Brain microvascular endothelial cell (primary cell): ENCODE data around the gene PREB.
A peak's percentile ranks its signal among the peaks of the same experiment; 100 is the strongest.

Experiments used
- DNase-seq: peaks from one replicate; pipeline ENCODE4 v3.0.0-alpha.2; 2020
- H3K27ac ChIP-seq: fragments of 250-450 bp; sonication (Bioruptor Pico); 2 replicates; pipeline ENCODE4 v1.5.1; 2020; ENCODE audit warnings: mild to moderate bottlenecking, moderate library complexity
- H3K27me3 ChIP-seq: fragments of 250-450 bp; sonication (Bioruptor Pico); replicated peaks from 2 replicates; pipeline ENCODE4 v1.5.1; 2020; ENCODE audit warnings: mild to moderate bottlenecking
- H3K36me3 ChIP-seq: fragments of 250-450 bp; sonication (Bioruptor Pico); replicated peaks from 2 replicates; pipeline ENCODE4 v1.5.1; 2020; ENCODE audit warnings: mild to moderate bottlenecking
- H3K4me3 ChIP-seq: 2 replicates; pipeline ENCODE4 v1.5.1; 2011; ENCODE audit warnings: low read depth, mild to moderate bottlenecking, control low read depth, low read length, moderate library complexity
- in situ Hi-C: cut with HindIII; loops from 2 replicates; pipeline ENCODE4 v1.10.0; 2017; ENCODE audit warnings: low sequenced_read_pairs, low pct_ligation_motif_present
- TF ChIP-seq, protein P1 (sequence below): IDR thresholded peaks from 2 replicates; pipeline ENCODE4 v1.5.1; 2011; ENCODE audit warnings: low read depth, mild to moderate bottlenecking, moderate library complexity, low read length, control low read depth, inconsistent platforms; ENCODE audit errors: missing control alignments

PREB gene

DNA sequence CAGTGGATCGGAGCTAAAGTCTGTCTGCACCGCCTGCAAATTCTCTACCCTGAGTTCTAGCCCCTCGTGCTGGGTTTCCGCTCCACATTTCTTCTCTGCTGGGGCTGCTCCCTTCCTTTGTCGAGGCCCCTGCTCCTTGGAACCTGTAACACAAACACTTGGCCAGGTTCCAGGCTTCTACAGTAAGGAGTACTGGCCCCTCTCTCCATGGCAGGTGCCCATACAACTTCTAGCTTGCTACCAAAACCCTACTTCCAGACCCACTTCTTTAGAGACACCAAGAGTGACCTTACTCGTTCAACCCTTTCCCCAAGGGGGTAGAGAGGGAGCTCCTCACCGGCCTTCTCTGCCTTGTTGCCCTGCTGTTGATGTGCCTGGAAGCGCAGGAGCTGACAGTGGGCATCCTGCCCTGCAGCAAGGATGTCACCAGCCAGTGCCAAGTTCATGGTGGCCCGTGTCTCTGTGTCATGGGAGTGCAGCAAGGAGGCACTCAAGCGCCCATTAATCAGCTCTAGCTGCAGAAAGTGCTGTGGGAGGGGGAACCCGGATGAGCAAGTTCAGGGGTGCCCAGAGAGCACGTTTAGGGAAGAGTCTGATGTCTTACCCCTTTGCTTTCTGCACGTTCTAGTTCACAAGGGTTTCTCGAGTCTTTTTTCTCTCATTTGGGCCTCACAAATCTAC lies 1.1 kb downstream of the PREB start:
- TF ChIP-seq, protein P1, sequence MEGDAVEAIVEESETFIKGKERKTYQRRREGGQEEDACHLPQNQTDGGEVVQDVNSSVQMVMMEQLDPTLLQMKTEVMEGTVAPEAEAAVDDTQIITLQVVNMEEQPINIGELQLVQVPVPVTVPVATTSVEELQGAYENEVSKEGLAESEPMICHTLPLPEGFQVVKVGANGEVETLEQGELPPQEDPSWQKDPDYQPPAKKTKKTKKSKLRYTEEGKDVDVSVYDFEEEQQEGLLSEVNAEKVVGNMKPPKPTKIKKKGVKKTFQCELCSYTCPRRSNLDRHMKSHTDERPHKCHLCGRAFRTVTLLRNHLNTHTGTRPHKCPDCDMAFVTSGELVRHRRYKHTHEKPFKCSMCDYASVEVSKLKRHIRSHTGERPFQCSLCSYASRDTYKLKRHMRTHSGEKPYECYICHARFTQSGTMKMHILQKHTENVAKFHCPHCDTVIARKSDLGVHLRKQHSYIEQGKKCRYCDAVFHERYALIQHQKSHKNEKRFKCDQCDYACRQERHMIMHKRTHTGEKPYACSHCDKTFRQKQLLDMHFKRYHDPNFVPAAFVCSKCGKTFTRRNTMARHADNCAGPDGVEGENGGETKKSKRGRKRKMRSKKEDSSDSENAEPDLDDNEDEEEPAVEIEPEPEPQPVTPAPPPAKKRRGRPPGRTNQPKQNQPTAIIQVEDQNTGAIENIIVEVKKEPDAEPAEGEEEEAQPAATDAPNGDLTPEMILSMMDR, result no peak
- Histone ChIP-seq H3K36me3 (peaks cover 18% of the 10 kb centered on the region), H3K4me3 (peak overlapping the region; percentile 97), H3K27me3 (no peaks in the 10 kb centered on the region), H3K27ac (no peak overlapping the region)
- no peak for DNase-seq
- in situ Hi-C loops, result no loop called here

DNA sequence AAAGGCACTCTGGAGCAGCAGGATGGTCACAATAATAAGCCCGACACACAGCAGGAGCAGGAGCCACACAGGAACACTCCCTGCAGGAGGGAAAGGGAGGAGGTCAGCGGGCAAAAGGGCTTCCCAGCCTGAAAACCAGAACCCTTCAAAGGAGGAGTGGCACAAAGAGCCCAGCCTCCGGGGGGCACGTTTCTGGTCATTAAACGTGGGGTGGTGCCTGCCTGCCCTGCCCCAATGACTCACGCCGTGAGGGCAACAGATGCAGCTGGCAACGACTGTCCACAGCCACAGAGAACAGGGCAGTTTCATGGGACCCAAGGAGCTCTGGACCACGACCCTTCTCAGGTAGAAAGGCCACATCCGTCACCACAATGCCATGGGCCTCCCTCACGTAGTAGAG lies 3.0 kb downstream of the PREB start:
- in situ Hi-C loops, result no loop called here
- H3K27ac ChIP-seq, result no peak overlapping the region
- no peak for DNase-seq
- H3K27me3 ChIP-seq, result no peaks in the 10 kb centered on the region
- TF ChIP-seq, protein P1, result no peak
- peaks cover 18% of the 10 kb centered on the region for H3K36me3 ChIP-seq
- H3K4me3 ChIP-seq, result no peak overlapping the region

DNA sequence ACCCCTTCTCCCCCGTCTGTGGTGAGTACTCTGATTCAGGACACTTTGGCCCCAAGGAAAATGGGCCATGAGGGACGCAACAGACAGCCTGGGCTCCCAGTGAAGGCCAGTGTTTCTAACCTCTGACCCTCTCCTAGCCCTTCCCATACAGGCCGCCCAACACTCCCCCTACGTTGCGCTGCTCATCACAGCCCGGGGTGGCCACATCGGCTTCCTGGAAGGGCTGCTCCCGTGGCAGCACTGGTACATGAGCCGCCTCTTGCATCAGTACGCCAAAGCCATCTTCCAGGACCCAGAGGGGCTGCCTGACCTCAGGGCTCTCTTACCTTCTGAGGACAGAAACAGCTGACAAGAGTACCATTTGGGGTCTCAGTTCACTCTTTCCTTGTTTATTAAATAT lies 4.0 kb downstream of the PREB start:
- Histone ChIP-seq H3K4me3 (no peak overlapping the region), H3K36me3 (peaks cover 18% of the 10 kb centered on the region), H3K27me3 (no peaks in the 10 kb centered on the region), H3K27ac (no peak overlapping the region)
- in situ Hi-C loops, result no loop called here
- TF ChIP-seq, protein P1, result no peak
- DNase-seq, result no peak

DNA sequence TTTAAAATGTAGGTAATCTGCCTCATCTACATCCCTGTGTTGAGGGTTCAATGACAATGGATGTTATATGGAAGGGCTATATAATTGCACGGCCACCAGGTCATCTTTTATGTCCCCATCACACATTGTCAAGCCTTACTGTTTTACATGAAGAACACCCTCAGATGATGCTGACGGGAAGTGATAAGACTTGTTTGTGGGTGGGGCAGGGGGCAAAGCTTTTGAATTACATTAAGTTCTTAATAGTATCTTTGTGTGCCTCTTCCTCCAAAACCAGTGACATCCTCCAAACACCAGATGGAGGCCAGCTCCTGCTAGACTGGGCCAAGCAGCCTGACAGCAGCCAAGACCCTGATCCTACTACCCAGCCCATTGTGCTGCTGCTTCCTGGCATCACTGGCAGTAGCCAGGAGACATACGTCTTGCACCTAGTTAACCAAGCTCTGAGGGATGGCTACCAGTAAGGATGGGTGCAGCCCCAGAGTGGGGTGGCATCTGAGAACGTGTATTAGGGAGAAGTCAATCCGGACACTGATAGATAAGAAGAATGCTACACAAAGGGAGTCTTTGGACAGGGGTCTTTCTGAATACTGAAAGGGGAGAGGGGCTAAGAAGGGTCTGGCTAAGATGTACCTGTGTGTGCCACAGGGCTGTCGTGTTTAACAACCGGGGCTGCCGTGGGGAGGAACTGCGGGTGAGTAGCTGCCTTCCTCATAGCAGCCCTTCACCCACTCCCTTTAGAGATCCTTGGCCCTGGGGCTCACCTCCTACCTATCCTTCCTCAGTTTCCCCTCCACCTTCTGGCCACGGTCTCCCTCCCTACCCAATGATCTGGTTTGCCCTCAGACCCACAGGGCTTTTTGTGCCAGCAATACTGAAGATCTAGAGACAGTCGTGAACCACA lies 5.5 kb downstream of the PREB start:
- H3K4me3 ChIP-seq, result no peak overlapping the region
- no peak overlapping the region for H3K27ac ChIP-seq
- TF ChIP-seq, protein P1, result no peak
- peaks cover 18% of the 10 kb centered on the region for H3K36me3 ChIP-seq
- in situ Hi-C loops, result no loop called here
- H3K27me3 ChIP-seq, result no peaks in the 10 kb centered on the region
- DNase-seq, result no peak

DNA sequence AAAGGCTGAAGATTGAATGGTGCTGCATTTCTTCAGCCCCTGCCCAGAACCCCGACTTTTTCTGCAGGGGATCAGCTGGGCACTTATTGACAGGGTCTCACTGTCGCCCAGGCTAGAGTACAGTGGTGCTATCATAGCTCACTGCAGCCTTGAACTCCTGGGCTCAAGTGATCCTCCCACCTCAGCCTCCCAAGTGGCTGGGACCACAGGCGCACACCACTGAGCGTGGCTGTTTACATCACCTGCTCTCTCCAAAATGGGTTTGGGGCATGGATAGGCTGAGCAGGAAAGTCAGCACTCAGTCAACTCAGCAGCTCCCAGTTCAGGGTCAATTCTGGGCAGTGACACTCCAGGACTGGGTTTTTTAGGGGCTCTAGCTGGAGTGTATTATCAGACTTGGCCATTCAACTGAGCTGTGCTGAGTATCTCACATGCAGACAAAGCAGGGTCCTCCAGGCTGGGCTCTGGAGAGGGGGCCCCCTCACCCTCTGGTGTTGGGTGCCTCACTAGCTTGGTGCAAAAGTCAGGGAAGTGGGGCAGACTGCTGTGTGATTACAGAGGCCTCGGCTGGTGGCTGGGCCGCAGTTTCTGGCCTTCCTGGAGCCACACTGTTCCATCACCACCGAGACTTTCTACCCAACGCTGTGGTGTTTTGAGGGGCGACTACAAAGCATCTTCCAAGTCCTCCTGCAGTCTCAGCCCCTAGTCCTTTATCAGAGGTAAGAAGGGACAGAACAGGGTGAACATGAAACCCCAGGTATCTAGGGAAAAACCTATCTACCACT lies 6.4 kb downstream of the PREB start:
- H3K36me3 ChIP-seq, result peaks cover 18% of the 10 kb centered on the region
- in situ Hi-C loops, result no loop called here
- no peak for DNase-seq
- no peaks in the 10 kb centered on the region for H3K27me3 ChIP-seq
- no peak overlapping the region for H3K27ac ChIP-seq
- H3K4me3 ChIP-seq, result no peak overlapping the region
- TF ChIP-seq, protein P1, result no peak
